Stimulated activated CD4-positive, alpha-beta T cell treated with anti-CD3 and anti-CD28 coated beads, TNF-alpha, amount 100 ng/mL, for 24 hours (primary cell): ENCODE measurements around the gene NAT9.

Source experiments
- DNase-seq, 3 experiments: peaks; one replicate each; pipeline ENCODE4 v3.0.0-alpha.2; 2020; ENCODE audit warnings: low read depth in 3 of 3

Gene NAT9, protein sequence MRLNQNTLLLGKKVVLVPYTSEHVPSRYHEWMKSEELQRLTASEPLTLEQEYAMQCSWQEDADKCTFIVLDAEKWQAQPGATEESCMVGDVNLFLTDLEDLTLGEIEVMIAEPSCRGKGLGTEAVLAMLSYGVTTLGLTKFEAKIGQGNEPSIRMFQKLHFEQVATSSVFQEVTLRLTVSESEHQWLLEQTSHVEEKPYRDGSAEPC

DNA sequence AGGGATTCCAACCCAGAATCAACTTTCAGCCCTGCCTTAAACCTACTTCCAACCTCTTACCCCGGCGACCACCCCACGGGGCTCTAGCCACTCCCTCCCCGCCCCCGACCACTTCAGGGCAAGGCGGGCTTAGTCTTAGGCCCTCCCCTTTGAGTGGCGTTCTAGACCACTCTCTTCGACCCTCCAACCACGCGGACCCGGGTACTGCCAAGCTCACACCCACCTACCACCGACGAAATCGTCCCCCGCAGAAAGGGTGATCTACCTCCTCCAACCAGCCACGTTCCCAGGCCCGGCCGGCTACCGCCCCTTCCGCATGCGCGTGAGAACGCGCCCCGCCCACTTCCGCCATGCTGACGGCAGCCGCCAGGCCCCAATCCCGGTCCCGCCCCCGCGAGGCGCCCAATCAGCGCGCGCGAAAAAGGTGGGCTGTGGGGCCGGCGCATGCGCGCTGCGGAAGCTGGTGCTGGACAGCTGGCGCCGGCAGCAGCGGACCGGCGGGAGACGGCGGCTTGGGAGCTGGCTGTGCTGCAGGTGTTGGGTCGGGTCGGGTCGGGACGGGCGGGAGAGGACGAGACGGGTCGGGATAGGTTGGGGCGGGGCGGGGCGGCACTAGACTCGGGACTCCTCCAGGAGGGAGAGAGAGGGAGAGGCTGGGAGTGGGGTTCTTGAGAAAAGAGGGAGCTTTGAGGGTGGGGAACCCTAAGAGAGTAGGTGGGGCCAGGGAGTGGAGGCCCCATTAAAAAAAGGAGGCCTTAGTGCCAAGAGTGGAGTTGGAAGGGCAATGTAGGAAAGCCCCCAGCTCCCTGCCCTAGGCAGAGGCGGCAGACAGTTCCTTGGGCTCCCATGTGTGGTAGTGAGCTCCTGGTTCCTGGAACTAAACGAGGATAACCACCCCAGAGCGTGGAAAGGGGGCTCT is at the start of gene NAT9:
Gene NAT9, minus strand, starts transcription at position 302 of the 919 bp plus-strand sequence. CDS start 647 bp downstream, outside the sequence.
- DNase-seq = peak; percentile 99 to 100 (median 99)

DNA sequence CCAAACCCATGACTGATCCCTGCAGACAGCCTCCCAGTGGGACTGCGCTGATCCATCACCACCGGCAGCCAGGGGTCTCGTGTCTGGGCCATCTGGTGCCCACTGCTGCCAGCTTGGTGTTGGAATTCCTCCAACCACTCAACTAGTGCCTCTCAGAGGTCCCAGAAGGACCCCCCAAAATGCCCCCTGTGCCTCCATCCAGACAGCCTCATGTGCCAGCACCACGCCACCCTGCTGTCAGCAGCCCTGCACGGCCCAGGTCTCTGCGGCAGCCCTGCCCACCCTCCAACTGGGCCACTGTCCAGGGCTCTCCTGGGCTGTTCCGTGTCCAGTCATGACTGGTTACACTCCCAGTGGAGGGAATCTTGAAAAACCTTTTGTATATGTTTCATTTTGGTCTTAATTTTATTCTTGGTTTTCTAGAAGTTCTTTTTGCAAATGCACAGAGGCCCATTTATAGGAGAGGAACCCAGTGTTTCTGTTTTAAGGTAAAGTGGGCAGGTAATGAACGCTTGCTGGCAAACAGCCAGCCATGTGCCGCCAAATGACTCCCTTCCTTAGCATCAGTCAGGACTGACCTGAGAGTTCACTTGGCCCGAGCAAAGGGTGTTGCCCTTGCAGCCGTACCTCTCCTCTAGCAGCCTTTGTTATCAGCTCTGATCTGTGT is 48.9 kb upstream of the NAT9 start:
- DNase-seq = no peak

DNA sequence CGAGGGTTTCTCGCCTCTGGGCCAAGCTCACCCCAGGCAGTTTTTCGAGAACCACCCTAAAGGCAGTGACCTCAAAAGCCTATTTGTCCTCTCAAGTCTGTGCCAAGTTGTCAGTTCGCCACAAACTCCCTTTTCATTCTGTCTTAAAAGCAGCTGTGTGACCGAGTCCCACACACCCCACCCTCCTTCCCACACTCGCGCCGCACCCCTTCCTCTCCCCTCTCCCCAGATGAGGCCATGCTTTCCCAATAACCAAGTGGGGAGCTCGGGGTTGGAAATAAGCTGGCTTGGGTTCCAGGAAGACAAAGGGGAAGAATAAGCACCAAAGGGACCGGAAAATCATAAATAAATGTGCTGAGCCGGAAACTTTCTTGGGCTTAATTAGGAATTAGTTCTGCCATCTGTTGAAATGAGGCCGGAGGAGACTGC is 46.8 kb upstream of the NAT9 start:
- no peak for DNase-seq

DNA sequence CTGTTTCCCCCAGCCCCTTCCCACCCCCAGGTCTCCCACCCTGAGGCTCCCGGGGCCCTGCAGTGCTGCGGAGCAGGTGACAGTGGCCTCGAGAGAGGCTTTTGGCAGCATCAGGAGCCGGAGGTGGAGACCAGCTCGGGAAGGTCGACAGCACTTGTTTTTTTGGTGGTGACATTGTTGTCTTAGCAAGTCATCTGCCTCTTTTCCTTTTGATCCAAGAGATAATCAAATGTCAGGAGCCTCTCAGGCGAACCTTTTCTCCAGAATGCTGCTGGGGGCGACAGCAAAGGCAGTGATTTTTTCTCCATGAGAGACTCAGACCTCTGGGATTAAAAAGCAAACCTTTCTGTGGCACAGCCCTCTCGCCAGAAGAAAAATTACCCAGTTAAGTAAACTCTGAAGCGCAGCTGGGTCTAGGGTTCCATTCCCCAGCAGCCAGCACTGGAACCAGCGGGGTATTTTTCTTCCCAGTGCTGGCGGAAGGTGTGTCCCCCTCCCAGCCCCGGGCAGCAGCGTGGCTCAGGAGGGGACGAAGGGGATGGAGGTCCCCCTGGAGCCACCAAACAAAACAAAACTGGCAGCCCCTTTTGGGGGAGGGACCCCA is 46.3 kb upstream of the NAT9 start:
- DNase-seq = no peak

DNA sequence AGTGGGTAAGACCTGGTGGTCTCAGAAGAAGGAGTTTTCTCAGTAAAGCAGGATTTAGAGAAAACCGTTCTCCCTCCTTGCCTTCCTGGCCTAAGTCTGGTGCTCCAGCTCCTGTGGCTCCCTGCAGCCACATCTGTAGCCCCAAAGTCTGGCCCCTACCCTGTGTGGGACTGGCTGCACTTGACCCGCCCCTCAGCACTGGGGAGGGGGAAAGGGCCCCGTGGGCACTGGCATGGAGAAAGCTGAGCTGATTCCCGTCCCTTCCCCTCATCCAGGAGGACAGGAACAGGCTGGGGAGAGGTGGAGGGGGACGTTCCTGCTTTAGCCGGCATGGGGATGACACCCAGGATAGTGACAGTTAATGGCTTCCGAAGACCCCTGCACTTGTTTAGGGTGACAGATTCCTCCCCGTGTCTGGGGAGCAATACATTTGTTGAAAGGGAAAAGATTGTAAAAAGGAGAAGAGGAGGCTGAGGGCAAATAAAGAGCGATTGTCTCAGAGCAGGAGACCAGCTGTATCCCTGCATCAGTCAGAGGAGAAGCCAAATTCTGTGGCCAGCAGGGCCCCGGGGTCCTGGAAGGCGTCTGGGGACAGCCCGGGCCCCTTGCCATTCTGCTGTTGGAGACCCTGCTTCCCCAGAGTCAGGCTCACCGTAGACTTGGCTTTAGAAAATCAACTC is 45.6 kb upstream of the NAT9 start:
- no peak for DNase-seq

DNA sequence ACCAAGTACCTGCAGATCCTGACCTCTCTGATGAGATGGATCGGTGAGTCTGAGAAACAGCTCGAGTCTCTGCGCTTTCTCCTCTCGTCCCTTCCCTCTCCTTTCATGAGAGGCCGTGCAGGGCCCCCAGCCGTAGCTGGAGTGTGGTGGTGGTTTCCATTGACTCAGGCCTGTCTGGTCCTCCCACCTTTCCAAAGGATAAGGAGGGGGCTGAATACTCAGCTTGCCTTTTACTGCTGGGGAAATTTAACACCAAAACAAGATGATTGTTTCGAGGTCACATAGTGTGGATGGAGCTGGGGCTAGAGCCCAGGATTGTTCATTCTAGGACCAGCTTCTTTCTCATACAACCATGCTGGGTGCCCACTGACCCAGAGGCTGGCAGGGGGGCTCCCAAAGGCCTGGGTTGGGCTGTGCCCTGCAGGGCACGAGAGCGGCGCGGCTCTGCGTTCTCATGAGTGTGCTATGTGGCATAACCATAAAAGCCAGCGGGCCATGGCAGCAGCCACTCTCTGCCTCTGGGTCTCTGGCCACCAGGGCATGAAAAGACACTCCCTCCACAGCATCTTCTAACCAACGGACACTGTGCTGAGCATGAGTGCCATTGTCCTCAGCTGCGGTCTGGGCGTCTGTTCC is 43.8 kb upstream of the NAT9 start:
- DNase-seq = no peak

DNA sequence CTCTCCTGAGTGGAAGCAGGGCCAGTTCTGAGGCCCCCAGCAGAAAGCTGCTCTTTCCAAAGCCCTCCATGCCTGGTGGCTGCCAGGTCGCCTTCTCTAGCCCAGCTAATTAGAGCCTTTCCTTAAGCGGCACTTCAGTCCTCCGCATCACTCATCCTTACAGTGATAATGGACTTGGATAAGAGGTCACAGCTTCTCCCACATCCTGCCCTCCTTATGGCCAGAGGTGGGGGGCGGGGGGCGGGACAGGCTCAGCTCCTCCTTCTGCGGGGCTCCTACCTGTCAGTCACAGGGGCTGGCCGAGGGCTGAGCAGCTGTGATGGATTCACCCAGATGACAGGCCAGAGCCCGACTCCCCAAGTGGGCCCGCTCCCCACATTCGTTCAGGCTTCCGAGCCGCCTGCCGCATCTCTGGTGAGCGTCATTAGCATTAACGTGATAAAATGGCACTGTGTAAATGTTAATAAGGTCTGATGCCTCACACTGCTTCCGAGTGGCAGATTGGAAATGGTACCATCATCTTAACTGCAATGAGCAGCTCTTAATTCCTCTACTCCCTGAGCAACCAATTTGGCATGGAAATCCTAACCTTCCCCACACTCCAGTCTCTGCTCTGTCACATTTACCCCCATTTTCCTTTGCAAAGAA is 42.3 kb upstream of the NAT9 start:
- DNase-seq = no peak

DNA sequence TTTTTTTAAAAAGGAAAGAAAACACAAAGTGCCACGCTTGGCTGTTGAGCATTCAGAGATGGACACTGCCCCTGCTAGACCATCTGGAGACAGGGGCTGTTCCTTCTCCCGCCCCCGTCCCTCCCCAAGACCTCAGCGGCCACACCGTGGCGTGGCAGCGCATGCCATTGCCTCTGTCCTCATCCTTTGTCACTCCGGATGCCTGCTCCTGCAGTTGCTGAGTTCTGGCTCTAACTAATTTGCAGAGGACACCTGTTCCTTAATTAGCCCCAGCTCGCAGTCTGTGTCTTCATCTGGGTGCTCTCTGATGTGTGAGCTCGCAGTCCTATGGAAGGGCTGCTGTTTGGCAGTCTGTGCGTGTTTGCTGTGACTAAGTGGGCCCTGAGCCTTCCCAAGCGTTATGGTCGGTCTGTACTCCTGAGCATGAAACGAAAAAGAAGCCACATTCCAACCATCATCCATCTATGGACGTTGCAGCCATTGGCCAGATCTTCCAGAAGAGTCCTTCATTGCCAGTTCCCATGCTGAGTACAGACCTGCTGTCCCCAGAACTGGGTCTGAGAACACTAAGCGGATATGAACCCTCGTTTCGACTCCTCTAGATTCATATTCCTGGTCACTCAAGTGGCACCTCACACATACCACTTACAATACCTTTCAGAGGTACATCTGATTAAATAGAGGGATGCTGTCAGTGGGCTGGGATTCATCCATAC is 40.9 kb upstream of the NAT9 start:
- no peak for DNase-seq

DNA sequence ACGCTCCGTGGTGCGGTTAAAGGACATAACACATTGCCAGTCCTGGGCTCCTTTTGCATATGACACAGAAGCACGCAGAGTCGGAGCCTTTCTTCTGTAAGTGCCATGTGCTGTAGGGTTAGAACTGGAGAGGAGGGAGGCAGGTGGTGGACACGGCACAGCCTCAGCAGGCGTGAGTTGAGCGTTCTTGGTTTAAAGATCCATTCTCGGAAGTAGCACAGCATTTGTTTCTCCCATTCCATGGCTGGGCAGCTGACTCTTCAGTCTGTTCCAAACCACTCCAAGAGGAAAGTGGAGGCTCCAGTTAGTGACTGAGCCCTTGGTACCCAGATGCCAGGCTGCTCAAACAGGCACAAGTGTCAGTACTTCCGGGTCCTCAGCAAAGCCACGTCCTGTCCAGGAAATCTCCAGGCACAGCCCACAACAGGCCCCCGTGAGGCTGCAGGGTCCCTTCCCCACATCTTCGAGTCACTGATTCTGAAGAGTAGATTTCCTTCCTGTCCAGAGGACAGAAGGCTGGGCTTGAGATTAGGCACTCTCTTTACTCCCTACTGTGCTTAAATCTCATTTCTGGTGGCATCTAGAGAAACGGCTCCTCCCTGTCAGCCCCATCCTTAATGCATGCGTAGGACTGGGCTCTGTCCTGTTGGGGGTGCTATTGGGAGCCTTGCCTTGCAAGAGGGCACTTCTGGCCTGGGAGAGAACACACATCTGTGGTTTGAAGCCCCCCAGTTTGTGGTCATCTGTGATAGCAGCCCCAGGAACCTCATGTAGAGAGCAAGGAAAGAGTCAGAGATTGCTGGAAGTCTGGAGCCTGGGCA is 39.6 kb upstream of the NAT9 start:
- no peak for DNase-seq

DNA sequence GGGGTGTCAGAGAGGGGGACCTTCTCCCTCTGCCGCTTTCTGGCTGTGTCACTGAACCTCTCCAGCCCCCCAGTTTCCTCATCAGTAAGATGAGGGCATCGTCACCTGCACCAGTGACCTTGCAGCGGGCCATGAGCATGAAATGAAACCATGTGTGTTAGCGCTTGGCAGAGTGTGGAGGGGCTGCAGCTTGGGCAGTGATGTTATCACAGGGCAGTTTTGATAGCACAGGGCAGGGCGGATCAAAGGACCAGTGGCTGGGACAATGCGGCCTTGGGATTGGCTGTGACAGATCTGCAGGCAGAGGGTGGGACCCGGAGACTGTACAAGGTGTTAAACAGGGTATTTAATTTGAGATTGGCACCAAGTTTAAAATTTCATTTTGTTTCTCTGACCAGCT is 38.9 kb upstream of the NAT9 start:
- DNase-seq = no peak

DNA sequence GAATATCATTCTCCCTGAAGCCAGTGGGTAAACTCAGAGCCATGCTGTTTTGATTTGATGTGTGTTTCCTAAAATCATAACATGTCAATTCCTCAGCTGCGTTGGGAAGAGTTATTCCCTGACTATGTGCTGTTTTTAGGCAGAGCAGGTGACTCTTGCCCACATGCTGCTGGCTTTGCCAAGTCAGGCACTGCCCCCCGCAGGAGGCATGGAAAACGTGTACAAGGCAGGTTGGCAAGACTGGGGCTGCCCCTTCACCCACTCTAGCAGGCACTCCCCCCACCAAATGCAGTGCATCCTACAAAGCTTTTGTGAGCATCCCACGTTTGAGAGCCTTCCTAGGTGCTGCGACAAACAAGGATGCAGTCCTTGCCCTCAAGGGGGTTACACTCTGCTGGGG is 38.3 kb upstream of the NAT9 start:
- no peak for DNase-seq

DNA sequence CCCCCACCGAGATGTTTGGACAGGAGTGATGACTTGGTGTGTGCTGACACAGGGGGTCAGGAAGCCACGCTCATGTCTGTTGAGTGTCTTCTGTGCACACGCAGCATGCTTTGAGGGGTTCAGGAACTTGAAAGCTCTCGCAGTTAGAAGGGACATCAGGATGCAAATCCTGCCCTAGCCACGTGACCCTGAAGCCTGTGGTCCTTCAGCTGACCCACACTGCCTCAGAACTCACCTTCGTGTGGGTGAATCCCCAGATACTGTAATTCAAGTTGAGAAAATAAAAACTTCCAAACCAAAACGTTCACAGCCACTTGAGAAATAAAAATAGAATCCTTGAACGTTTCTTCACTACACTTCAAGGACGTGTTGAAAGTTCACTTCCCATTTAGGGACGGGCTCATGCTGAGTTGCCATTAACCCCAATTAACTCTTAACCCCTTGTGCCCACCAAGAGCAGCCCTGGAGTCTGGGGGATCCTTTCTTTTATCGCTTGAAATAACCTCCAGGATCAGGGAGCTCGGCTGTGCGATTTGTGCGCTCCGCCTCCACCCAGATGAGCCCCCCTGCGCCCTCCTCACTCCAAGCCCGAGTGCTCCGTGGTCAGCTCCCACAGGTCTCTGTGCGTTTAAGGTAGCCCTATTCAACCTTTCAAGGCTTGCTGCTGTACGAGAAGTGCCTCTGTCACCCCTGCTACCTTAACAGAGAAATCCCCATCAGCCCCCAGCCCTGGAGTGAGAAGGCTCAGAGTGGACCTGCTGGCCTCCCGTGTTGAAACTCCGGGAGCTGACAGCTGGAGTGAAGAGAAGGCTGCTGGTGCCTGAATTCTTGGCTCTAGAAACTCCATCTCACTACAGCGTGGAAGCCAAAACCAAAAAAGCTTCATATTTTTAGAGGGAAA is 36.2 kb upstream of the NAT9 start:
- DNase-seq = no peak

DNA sequence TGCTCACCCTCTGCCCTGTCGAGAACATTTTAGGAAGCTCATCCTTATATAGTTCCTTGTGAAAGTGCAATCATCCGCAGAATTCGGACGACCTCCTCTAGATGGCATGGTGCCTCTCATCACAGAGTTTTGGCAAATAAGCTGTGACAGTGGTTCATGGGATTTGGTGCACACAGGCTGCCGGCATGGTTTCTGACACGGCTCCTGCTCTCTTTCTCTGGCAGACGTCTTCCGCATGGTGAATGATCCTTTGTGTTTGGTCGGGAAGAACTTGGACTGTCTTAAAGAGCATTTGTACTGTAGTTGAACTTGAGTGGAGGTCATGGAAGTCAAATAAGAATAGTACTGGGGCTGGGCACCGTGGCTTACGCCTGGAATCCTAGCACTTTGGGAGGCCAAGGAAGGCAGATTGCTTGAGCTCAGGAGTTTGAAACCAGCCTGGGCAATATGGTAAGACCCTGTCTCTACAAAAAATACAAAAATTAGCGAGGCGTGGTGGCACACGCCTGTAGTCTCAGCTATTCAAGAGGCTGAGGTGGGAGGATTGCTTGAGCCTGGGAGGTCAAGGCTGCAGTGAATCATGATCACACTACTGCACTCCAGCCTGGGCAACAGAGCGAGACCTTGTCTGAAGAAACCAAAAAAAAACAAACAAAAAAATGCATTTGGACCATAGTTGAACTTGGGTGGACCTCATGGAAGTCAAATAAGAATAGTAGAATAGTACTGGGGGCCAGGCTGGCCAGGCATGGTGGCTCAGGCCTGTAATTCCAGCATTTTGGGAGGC is 34.7 kb upstream of the NAT9 start:
- no peak for DNase-seq

DNA sequence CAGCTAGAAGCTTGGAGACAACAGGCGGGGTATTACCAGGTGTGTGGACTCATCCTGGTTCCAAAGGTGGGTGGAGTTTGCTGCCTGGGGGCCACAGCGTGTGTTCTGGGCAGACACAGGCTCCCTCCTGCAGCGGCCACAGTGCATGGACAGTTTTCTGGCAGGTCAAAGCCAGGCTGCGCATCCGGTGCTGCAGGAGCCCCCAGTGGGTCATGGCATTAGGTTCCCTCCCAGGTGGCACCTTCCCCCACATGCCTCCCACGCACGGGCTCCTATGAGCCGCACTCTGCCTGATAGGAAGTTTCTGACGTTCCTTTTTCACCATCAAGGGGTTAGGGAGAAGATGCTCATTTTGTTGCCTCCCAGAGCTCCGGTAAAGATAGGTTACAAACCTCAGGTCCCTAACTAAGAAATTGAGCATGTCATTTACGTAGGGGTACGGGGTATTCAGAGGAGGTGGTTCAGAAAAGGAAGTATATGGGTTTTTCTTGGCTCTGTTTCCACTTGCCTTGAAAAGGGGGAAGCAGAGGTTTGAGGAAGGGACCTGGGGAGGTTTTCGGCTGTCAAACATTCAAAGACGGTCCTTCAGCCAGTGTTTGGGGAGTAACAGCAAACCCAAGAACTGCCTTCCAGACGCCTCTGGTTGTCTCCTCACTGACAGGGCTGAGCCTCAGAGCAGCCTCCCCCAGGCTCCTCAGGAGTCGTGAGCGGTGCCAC is 32.7 kb upstream of the NAT9 start:
- no peak for DNase-seq

DNA sequence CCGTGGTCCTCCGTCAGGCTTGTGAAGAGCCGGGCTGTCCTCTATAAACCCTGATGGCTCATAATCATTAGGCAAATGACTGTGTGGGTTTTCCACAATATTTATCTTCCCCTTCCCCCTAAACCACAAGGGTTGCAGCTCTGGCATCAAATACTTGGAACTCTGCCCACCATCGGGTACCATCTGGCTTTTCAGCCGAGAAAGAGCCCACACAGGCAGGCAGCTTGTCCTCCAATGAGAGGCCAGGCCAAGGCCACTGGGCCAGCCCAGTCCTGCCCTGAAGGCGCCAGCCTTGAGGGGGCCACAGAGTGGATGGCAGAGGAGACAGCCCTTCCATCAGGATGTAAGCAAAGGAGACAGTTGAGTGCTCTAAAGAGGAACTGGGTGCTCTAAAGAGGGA is 31.8 kb upstream of the NAT9 start:
- no peak for DNase-seq

DNA sequence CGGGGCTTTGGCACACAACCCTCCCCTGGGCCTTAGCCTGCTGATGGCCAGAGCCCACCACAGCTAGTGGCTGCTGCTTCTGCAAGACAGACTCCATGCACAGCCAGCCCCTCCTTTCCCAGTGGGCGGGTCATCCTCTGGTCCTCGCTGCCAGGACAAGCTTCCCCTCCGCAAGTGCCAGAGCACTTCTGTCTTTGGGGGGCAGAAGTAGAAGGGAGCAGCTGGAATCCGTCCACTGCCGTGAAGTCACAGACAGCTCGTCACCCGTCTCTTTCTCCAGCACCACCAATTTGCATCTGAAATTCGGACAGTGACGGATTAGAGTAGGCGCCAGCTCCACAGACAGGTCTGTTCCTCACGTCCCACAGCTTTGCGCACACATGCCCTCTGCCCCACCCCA is 31.3 kb upstream of the NAT9 start:
- DNase-seq = no peak

DNA sequence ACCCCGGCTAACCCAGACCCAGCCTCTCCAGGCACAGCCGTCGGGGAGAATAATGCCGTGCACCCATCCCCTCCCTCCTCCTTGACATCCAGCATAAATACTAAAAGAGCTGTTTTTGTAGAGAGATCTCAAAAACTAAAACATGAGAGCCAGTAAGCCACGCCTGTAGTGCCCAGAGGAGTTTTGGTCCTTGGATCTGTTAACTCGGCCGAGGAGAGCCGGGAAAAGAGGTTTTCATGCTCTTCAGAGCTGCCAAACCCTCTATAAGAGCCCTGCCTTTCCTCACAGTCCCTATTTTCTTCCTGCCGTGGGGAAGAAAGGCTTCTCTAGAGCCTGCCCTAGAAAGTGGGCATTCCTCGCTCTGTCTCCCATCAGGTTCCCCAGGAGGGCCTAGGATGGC is 30.2 kb upstream of the NAT9 start:
- DNase-seq = no peak
